Fibroblast of skin of right biceps (primary cell): ENCODE measurements around the gene PRR20B.
"Not testable (repeated sequence)": the region's sequence is repeated elsewhere in the genome, so short reads cannot be mapped to it uniquely, and the experiment has no call there.

Source experiments
- DNase-seq: peaks from one replicate; pipeline ENCODE4 v3.0.0-alpha.2; 2013

Gene PRR20B

GRCh38 chr13:57147188-57147587 is at the start of gene PRR20B:
Gene PRR20B, plus strand, starts transcription at chr13:57147488. Its CDS starts 387 bp downstream, at chr13:57147875.
- DNase-seq = not testable (repeated sequence)

DNA sequence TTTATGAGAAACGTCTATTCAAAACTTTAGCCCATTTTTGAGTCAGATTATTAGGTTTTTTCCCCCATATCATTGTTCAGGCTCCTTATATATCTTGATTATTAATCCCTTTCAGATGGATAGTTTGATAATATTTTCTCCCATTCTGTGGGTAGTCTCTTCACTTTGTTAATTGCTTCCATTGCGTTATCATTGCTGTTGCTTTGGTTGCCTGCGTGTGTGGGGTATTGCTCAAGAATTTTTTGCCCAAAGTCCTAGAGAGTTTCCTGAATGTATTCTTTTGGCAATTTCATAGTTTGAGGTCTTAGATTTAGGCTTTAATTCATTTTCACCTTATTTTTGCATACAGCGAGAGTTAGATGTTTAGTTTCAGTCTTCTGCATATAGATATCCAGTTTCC is 32.3 kb upstream of the PRR20B start:
- DNase-seq = no peak

DNA sequence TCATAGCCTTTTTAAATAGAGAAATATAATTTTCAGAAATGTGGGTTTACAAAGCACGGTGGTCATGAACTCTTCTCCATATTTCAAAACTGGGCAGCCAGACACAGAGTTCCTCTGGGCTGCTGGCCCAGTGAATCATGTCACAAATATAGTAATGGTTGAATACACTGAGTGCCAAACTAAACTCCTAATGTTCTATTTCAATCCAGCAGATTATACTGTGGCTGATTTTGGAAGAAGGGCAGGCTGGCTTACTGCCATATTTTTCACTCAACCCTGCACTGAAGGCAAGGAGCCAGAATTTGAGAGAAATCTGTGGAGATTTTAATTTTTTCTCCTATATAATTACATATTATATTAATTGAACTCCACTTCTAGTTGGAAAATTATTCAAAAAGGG is 23.6 kb upstream of the PRR20B start:
- no peak for DNase-seq

DNA sequence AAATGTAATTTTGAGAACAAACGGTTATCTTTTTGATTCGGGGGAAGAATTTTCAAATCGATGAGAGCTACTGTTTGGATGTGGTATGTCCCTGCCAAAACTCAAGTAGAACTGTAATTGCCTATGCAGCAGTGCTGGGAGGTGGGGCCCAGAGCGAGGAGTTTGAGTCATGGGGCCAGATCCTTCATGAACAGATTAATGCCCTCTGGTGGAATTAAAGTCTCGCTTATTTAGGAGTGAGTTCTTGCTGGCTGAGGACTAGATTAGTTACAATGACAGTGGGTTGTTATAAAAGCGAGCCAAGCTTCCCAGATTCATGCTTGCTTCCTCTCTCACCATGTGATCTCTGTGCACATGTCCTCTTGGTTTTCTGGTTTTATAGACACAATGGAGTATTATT is 18.4 kb upstream of the PRR20B start:
- DNase-seq = no peak

GRCh38 chr13:57136093-57136492 is 11.2 kb upstream of the PRR20B start:
- DNase-seq = no peak

- DNase-seq = no peak
Observed at GRCh38 chr13:57137585-57137984, 9.7 kb upstream of the PRR20B start.

- no peak for DNase-seq
Observed at GRCh38 chr13:57138988-57139387, 8.3 kb upstream of the PRR20B start.

DNA sequence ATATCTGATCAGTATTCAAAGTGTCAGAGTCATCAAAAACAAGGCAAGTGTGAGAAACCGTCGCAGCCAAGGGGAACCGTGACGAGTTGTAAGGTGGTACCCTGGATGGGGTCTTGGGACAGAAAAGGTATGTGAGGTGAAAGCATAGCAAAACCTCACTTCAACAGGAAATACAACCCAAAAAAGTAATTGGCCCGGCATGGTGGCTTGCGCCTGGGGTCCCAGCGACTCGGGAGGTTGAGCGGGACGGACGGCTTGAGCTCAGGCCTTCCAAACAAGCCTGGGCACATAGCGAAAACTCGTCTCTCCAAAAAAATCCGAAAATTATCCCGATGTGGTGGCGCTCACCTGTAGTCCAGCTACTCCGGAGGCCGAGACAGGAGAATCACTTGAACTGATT is 7.5 kb upstream of the PRR20B start:
- not testable (repeated sequence) for DNase-seq

DNA sequence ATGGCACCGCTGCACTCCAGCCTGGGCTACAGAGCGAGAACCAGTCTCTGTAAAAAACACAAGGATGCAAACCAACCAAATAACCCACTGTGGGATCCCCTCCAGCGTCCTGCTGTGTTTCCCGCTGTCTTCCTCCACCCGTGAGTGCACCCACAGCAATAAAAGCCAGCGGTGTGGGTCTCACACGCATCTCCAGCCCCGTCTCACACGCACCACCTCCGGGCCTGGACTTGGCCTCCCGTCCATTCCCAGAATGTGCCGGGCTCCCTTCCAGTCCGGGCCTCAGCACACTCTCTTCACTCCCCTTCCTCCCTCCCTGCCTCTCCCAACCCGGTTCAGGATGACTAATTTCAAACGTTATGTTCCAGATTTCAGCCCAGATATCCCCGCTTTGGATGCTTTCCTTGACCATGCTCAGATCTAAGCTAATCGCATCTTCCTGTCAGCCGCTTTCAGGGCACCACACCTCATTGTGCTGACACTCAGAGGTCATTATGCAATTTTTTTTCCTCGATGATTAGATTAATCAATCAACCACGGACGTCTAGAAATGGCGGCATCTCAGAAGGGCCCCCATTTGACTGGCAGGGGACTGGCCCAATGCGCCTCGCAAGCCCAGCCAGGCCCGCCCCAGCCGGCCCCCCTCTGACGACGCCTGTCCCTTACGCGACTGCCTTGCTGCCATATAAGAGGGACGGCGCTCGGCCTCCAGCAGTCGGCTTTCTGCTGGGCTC is 6.9 kb upstream of the PRR20B start, which contains the start of gene PRR20A:
TSS of gene PRR20A (plus strand) at position 684 of the 734 bp plus-strand sequence. CDS start 387 bp downstream, outside the sequence.
- not testable (repeated sequence) for DNase-seq

- DNase-seq = not testable (repeated sequence)
Observed at GRCh38 chr13:57148106-57148505, 818 bp downstream of the PRR20B start.

GRCh38 chr13:57153761-57154160 is 6.5 kb downstream of the PRR20B start, which contains the start of gene PRR20C:
Gene PRR20C, plus strand, starts transcription at chr13:57154061. Its CDS starts 387 bp downstream, at chr13:57154448.
- not testable (repeated sequence) for DNase-seq

GRCh38 chr13:57160332-57160731 is 13.0 kb downstream of the PRR20B start, which contains the start of gene PRR20D:
Gene PRR20D, plus strand, starts transcription at chr13:57160632. Its CDS starts 387 bp downstream, at chr13:57161019.
- not testable (repeated sequence) for DNase-seq

- not testable (repeated sequence) for DNase-seq
Observed at GRCh38 chr13:57166897-57167296, 19.6 kb downstream of the PRR20B start, which contains the start of gene PRR20E. Gene PRR20E, plus strand, starts transcription at chr13:57167197. Its CDS starts 387 bp downstream, at chr13:57167584.

DNA sequence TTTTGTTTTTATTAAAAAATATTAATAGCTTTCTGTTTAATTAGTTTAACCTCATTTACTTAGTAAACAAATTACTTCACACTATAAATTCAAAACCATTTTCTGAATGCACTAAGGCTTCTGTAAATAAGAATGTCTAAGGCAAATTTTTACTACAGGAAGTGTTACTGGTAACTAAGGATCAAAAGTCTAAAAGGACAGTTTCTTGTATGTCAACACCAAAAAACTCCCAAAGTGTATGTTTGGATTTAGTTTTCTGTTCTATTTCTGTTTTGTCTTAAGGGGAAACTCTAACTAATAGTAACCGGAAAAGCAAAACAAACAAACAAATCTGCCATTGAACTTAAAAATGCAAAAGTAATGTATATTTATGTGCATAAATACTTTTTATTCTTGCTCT is 44.4 kb downstream of the PRR20B start:
- no peak for DNase-seq
